ENCODE measurements around the gene STYXL2.

STYXL2 gene

GRCh38 chr1:167056529-167057231 is 37.2 kb upstream of the STYXL2 start (continued):
- no peak; the same call in 1 of the 2 replicates for TF ChIP-seq ZNF473 (tag by site-specific recombination; IDR thresholded peaks at IDR 0.05)
- TF ChIP-seq OVOL3 (tag by site-specific recombination; IDR thresholded peaks at IDR 0.05): no peak; the same call in 1 of the 2 replicates
- no peak for TF ChIP-seq ZNF366 (tag by site-specific recombination; conservative IDR thresholded peaks at IDR 0.05)
- TF ChIP-seq ZNF391 (tag by site-specific recombination; IDR thresholded peaks at IDR 0.05; ENCODE audit: borderline replicate concordance, low read depth): peak; percentile 81; the same call in 1 of the 2 replicates
- no peak for TF ChIP-seq ZNF830 (tag by site-specific recombination; IDR thresholded peaks at IDR 0.05; ENCODE audit: low read depth)
- no peak for TF ChIP-seq ZNF423 (tag by site-specific recombination; IDR thresholded peaks at IDR 0.05)
- no peak for TF ChIP-seq ZNF571 (tag by site-specific recombination; IDR thresholded peaks at IDR 0.05)
- TF ChIP-seq ZNF785 (tag by site-specific recombination; IDR thresholded peaks at IDR 0.05): peak; percentile 72; the same call in 1 of the 2 replicates
- no peak for TF ChIP-seq ZNF311 (tag by site-specific recombination; IDR thresholded peaks at IDR 0.05; ENCODE audit: borderline replicate concordance)
- TF ChIP-seq, protein P1, sequence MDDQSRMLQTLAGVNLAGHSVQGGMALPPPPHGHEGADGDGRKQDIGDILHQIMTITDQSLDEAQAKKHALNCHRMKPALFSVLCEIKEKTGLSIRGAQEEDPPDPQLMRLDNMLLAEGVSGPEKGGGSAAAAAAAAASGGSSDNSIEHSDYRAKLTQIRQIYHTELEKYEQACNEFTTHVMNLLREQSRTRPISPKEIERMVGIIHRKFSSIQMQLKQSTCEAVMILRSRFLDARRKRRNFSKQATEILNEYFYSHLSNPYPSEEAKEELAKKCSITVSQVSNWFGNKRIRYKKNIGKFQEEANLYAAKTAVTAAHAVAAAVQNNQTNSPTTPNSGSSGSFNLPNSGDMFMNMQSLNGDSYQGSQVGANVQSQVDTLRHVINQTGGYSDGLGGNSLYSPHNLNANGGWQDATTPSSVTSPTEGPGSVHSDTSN (CRISPR knock-in tag; IDR thresholded peaks at IDR 0.05): no peak
- TF ChIP-seq PRDM1 (tag by site-specific recombination; IDR thresholded peaks at IDR 0.05): peak; percentile 32; the same call in 1 of the 2 replicates
- no peak for TF ChIP-seq GFI1B (tag by site-specific recombination; IDR thresholded peaks at IDR 0.05)
- peak; percentile 82; the same call in 1 of the 2 replicates for TF ChIP-seq ZNF645 (tag by site-specific recombination; IDR thresholded peaks at IDR 0.05)
- TF ChIP-seq, protein P2, sequence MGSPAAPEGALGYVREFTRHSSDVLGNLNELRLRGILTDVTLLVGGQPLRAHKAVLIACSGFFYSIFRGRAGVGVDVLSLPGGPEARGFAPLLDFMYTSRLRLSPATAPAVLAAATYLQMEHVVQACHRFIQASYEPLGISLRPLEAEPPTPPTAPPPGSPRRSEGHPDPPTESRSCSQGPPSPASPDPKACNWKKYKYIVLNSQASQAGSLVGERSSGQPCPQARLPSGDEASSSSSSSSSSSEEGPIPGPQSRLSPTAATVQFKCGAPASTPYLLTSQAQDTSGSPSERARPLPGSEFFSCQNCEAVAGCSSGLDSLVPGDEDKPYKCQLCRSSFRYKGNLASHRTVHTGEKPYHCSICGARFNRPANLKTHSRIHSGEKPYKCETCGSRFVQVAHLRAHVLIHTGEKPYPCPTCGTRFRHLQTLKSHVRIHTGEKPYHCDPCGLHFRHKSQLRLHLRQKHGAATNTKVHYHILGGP (tag by site-specific recombination; IDR thresholded peaks at IDR 0.05): 0 out of 2 replicates have a peak, but pooled peaks have one; percentile 44
- no peak for TF ChIP-seq ZIC2 (tag by site-specific recombination; IDR thresholded peaks at IDR 0.05)
- no peak for TF ChIP-seq ZBTB17 (tag by site-specific recombination; IDR thresholded peaks at IDR 0.05)
- TF ChIP-seq REPIN1 (tag by site-specific recombination; IDR thresholded peaks at IDR 0.05; ENCODE audit: low read depth): no peak
- peak; percentile 11; the same call in 1 of the 2 replicates for TF ChIP-seq EGR2 (tag by site-specific recombination; IDR thresholded peaks at IDR 0.05; ENCODE audit: low read depth)
- TF ChIP-seq, protein P3, sequence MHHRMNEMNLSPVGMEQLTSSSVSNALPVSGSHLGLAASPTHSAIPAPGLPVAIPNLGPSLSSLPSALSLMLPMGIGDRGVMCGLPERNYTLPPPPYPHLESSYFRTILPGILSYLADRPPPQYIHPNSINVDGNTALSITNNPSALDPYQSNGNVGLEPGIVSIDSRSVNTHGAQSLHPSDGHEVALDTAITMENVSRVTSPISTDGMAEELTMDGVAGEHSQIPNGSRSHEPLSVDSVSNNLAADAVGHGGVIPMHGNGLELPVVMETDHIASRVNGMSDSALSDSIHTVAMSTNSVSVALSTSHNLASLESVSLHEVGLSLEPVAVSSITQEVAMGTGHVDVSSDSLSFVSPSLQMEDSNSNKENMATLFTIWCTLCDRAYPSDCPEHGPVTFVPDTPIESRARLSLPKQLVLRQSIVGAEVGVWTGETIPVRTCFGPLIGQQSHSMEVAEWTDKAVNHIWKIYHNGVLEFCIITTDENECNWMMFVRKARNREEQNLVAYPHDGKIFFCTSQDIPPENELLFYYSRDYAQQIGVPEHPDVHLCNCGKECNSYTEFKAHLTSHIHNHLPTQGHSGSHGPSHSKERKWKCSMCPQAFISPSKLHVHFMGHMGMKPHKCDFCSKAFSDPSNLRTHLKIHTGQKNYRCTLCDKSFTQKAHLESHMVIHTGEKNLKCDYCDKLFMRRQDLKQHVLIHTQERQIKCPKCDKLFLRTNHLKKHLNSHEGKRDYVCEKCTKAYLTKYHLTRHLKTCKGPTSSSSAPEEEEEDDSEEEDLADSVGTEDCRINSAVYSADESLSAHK (tag by site-specific recombination; IDR thresholded peaks at IDR 0.05): no peak
- no peak for TF ChIP-seq GLIS1 (tag by site-specific recombination; IDR thresholded peaks at IDR 0.05)
- TF ChIP-seq MEIS1 (CRISPR knock-in tag; IDR thresholded peaks at IDR 0.05; ENCODE audit: borderline replicate concordance): no peak
- TF ChIP-seq ZSCAN23 (tag by site-specific recombination; IDR thresholded peaks at IDR 0.05): no peak
- no peak for TF ChIP-seq ZNF24 (tag by site-specific recombination; IDR thresholded peaks at IDR 0.05)
- no peak for TF ChIP-seq ZNF394 (tag by site-specific recombination; IDR thresholded peaks at IDR 0.05; ENCODE audit: borderline replicate concordance)
- no peak for TF ChIP-seq ZSCAN16 (tag by site-specific recombination; IDR thresholded peaks at IDR 0.05)
- TF ChIP-seq ZNF2 (tag by site-specific recombination; IDR thresholded peaks at IDR 0.05): 0 out of 2 replicates have a peak, but pooled peaks have one; percentile 53
- 0 out of 2 replicates have a peak, but pooled peaks have one; percentile 44 for TF ChIP-seq ZNF670 (tag by site-specific recombination; IDR thresholded peaks at IDR 0.05; ENCODE audit: low read depth)
- TF ChIP-seq ZNF157 (tag by site-specific recombination; IDR thresholded peaks at IDR 0.05): 0 out of 2 replicates have a peak, but pooled peaks have one; percentile 31
- 0 out of 2 replicates have a peak, but pooled peaks have one; percentile 41 for TF ChIP-seq ZNF837 (tag by site-specific recombination; IDR thresholded peaks at IDR 0.05)
- TF ChIP-seq ZNF501 (tag by site-specific recombination; IDR thresholded peaks at IDR 0.05): 0 out of 2 replicates have a peak, but pooled peaks have one; percentile 28
- no peak for TF ChIP-seq KLF17 (tag by site-specific recombination; IDR thresholded peaks at IDR 0.05)
- 0 out of 2 replicates have a peak, but pooled peaks have one; percentile 53 for TF ChIP-seq KLF9 (tag by site-specific recombination; IDR thresholded peaks at IDR 0.05; ENCODE audit: low read depth)
